BJ (cell line): ENCODE data around the gene NT5DC1. TPM values are rescaled to one million over a fixed set of nuclear protein-coding genes. Genes with fewer than 3 reads are reported as not detected.

Experiments
- CTCF ChIA-PET: fragments of 350-600 bp; formaldehyde crosslinking; extraction: SDS; loops from one replicate; lab custom pipeline; 2021; ENCODE audit warnings: antibody characterized with exemption, inconsistent platforms; lab: Yijun Ruan, JAX
- POLR2A ChIA-PET: fragments of 300-600 bp; sonication (Branson Sonifier 250); formaldehyde crosslinking; extraction: SDS; loops from one replicate; lab custom pipeline; 2021; ENCODE audit warnings: antibody characterized with exemption; lab: Charles Lee
- DNase-seq: peaks from one replicate; pipeline ENCODE4 v3.0.0-alpha.2; 2011; ENCODE audit warnings: low read depth
- H3K27me3 ChIP-seq: 2 replicates; pipeline ENCODE4 v1.6.0; 2011; ENCODE audit warnings: low read length; ENCODE audit not compliant: control insufficient read depth, insufficient read depth
- H3K36me3 ChIP-seq: 2 replicates; pipeline ENCODE4 v1.5.1; 2011; ENCODE audit warnings: low read length; ENCODE audit not compliant: control insufficient read depth, insufficient read depth
- H3K4me3 ChIP-seq: 2 replicates; pipeline ENCODE4 v1.5.1; 2011; ENCODE audit warnings: low read depth, mild to moderate bottlenecking, control low read depth, low read length
- polyA plus RNA-seq: library from polyadenylated mRNA; depleted of rRNA; stranded (reverse); fragments of >200 nt; gene quantifications from 2 replicates; pipeline ENCODE4 v1.2.3, GENCODE V29; 2011
- TF ChIP-seq, protein P1 (sequence below): IDR thresholded peaks from 2 replicates; pipeline ENCODE4 v1.5.1; 2011; ENCODE audit warnings: low read depth, mild to moderate bottlenecking, control low read depth, inconsistent platforms, low read length, moderate library complexity; ENCODE audit not compliant: insufficient read depth

Gene NT5DC1
- polyA plus RNA-seq, 1 experiment: 12.3 TPM

- Histone ChIP-seq H3K27me3 (no peaks in the 10 kb centered on the region), H3K36me3 (peaks cover 4% of the 10 kb centered on the region), H3K4me3 (no peak overlapping the region)
- no peak for DNase-seq
- ChIA-PET CTCF (interaction anchor here (0.6 to 1.5 kb wide), 4 partner anchors 11 to 531 kb away, joined by 3 to 6 read pairs (median 4); no protein-coding TSS in a partner anchor), POLR2A (no interaction called here)
- TF ChIP-seq, protein P1, sequence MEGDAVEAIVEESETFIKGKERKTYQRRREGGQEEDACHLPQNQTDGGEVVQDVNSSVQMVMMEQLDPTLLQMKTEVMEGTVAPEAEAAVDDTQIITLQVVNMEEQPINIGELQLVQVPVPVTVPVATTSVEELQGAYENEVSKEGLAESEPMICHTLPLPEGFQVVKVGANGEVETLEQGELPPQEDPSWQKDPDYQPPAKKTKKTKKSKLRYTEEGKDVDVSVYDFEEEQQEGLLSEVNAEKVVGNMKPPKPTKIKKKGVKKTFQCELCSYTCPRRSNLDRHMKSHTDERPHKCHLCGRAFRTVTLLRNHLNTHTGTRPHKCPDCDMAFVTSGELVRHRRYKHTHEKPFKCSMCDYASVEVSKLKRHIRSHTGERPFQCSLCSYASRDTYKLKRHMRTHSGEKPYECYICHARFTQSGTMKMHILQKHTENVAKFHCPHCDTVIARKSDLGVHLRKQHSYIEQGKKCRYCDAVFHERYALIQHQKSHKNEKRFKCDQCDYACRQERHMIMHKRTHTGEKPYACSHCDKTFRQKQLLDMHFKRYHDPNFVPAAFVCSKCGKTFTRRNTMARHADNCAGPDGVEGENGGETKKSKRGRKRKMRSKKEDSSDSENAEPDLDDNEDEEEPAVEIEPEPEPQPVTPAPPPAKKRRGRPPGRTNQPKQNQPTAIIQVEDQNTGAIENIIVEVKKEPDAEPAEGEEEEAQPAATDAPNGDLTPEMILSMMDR: peak; percentile 49
These were observed 15.1 kb downstream of the NT5DC1 start for GRCh38 chr6:116115781-116116180.

DNA sequence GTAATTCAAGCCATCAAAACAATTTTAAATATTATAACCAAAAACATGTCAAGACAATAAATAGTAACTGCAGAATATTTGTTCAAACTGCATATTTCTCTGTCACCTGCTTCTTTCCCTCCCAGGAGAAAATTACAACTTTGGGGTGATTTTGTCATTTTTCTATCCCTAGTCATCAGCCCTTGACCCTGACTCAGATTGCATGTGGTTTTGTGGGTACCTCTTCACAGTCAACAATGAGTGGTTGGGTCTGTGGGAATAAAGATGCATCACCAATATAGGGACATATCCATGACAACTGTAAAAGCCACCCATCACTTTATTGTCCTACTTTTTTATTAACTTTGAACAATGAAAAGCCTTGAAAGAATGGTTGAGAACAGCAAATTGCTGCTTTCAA, 18.0 kb downstream of the NT5DC1 start:
- H3K36me3 ChIP-seq: peaks cover 2% of the 10 kb centered on the region
- TF ChIP-seq, protein P1: no peak
- CTCF ChIA-PET: interaction anchor here (0.8 to 1.4 kb wide), 2 partner anchors 9 to 17 kb away, joined by 3 to 4 read pairs; no protein-coding TSS in a partner anchor
- POLR2A ChIA-PET: no interaction called here
- peak; percentile 12 for DNase-seq
- H3K4me3 ChIP-seq: no peak overlapping the region
- H3K27me3 ChIP-seq: no peaks in the 10 kb centered on the region

- Histone ChIP-seq H3K4me3 (no peak overlapping the region), H3K36me3 (no peaks in the 10 kb centered on the region), H3K27me3 (no peaks in the 10 kb centered on the region)
- ChIA-PET CTCF (no interaction called here), POLR2A (no interaction called here)
- DNase-seq: no peak
- TF ChIP-seq, protein P1: no peak
These were observed 19.8 kb downstream of the NT5DC1 start for GRCh38 chr6:116120430-116120829.

DNA sequence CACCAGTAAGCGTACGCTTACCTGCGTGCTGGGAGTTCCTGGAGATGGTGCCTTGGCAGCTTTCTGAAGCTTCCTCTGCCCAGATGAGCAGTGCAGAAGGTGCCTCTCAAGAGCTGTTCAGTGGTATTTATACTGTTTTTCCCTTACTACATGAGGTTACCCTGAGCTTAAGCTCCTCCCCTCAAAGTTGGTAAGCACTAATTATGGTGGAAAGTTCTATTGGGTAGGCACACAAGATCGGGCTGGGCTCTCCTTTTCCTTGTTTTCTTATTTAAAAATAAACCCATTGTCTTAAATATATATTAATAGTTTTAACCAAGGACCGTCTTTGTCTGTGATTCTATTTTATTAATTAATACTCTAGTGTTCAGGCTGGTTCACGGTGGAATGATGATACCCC, 25.4 kb downstream of the NT5DC1 start, which contains the start of gene COL10A1:
COL10A1 (minus strand) TSS at position 101 of the 400 bp plus-strand sequence. CDS start 640 bp downstream, outside the sequence.
- ChIA-PET POLR2A (no interaction called here), CTCF (interaction anchor here (1.1 kb wide), 1 partner anchor 14 kb away, joined by 3 read pairs; no protein-coding TSS in a partner anchor)
- DNase-seq: no peak
- H3K4me3 ChIP-seq: no peak within 1 kb of the TSS
- H3K27me3 ChIP-seq: no peaks in the 10 kb centered on the region
- no peaks in the 10 kb centered on the region for H3K36me3 ChIP-seq
- TF ChIP-seq, protein P1: no peak

DNA sequence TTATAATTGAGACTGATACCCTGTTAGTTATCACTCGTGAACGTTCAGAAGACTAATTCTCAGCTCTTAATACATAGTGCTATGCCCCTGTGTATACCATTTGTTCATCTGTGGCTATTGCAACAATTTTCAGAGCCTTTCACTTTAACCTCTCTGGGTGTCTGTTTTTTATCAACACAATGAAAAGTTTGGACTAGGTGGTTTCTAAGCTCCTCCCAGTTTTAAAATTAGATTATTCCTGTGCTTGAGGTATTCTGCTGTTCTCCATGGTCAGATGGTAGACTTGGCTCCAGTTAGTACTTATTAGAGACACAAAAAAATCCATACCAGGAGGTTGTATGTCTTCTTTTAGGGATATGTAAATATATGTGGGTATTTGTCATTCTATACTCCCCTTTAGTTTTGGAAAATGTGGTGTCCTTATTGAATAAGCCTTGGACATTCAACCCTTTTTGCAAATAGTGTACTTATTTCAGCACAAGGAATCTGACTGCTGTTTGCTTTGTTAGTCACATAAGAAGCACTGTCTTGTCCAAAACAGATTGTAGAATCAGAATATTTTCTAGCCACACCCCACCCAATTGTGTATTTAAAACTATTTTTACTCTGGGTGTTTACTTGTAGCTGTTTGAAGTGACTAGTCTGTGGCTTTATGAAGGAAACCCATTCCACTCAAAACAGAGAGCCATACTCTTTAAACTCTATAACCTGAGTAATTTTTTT, 27.3 kb downstream of the NT5DC1 start:
- CTCF ChIA-PET: no interaction called here

More for the DNA sequence above, 27.3 kb downstream of the NT5DC1 start:
- TF ChIP-seq, protein P1: no peak
- Histone ChIP-seq H3K36me3 (no peaks in the 10 kb centered on the region), H3K4me3 (no peak overlapping the region), H3K27me3 (no peaks in the 10 kb centered on the region)
- DNase-seq: peak; percentile 40
- POLR2A ChIA-PET: interaction anchor here (0.6 kb wide), 1 partner anchor 60 kb away, joined by 4 read pairs; no protein-coding TSS in a partner anchor
